ENCODE measurements around the gene TGFBI. TPM values are rescaled to one million over a fixed set of nuclear protein-coding genes. Genes with fewer than 3 reads are reported as not detected.

TGFBI gene
- total RNA-seq, 3 donors from 2014 or later: 0.81 to 0.84 (median 0.82) TPM

DNA sequence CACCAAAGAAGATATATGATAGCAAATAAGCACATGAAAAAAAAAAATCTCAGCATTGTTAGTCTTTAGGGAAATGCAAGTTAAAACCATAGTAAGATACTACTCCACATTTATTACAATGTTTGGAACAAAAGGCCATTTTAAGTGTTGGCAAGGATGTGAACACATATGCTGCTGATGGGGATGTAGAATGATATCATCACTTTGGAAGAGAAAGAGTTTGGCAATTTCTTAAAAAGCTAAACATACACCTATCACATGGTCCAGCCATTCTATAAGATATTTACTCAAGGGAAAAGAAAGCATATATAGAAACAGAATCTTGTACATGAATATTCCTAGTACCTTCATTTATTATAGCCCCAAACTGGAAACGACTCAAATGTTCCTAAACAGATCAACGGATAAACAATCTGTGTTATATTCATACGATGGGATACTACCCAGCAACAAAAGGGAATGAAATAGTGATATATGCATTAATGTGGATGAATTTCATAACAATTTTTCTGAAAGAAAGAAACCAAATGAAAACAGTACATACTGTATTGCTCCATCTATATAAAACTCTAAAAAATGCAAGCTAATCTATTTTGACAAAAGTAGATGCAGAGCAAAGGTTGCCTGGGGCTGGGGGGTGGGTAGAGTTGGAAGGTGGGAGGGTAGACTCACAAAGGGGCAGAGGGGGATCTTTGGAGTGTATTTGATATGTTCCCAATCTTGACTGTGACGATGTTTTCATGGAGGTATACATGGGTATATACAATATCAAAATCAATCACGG is 58.2 kb downstream of the TGFBI start:
- Mint-ChIP-seq H3K4me1 (ENCODE audit: low read depth) (no peaks in the 10 kb centered on the region), H3K36me3 (ENCODE audit: insufficient read depth) (no peaks in the 10 kb centered on the region), H3K4me3 (no peak overlapping the region), H3K9me3 (no peaks in the 10 kb centered on the region), H3K27me3 (ENCODE audit: low read depth) (peaks cover 2% of the 10 kb centered on the region)
- no peak for DNase-seq
- ATAC-seq: no peak

DNA sequence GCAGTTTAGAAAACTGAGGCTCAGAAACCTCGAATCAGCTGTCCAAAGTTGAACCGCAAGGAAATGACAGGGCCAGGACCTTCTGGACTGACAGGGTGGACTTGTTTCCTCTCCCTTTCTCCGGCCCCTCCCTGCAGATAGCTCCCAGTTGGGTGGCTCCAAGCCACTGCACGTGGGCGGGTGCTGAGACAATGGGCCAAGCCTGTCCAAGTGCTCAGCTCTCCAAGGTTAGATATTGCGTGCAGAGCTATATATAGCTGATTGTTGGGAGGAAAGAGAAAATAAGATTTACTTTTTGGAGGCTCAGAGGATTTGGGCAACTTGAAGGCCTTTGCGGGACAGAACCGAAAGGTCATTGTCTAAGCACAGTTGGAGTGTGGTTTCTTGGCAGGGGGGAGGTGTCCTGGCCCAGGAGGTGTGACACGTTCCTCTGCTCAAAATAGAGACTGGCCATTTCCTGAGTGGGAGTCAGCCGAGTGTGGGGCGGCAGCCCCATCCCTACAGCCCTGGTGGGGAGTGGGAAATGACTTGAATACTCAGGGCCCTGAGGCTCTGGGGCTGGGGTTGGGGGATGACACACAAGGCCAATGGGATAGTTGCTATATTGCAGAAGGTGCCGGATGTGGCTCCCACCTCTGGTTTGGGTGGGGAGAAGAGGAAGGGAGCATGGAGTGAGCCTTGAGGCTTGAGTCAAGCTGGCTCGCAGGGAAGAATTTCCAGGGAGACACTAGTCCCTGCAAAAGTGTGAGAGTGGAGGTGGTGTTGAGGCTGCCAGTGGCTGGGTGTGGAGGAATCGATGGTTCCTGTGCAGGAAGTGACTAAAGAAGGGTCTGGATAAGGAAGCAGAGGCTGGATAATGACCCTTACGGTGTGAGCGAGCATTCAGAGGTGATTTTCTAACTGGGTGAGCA is 59.4 kb downstream of the TGFBI start:
- H3K4me3 Mint-ChIP-seq: no peak overlapping the region
- no peak for DNase-seq
- no peaks in the 10 kb centered on the region for H3K36me3 Mint-ChIP-seq (ENCODE audit: insufficient read depth)
- H3K9me3 Mint-ChIP-seq: no peaks in the 10 kb centered on the region
- no peak for ATAC-seq
- H3K27me3 Mint-ChIP-seq (ENCODE audit: low read depth): peaks cover 2% of the 10 kb centered on the region
- H3K4me1 Mint-ChIP-seq (ENCODE audit: low read depth): no peaks in the 10 kb centered on the region

DNA sequence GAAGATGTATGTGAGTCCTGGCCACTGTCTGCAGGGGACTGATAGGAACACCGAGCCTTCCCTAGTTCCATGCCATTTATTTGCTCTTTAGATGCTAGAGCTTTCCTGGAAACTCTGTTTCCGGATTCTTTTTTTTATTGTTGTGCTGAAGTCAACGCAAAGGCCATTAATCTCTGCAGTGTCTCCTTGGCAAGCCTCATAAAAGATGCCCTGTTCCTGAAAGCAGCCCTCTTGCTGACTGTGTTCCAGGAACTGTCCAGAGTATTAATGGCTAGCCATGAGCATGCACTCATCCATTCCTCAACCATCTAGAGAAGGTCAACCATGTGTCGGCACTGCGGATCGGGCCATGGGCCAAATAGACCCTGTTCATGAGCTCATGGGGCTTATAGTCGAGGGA is 61.0 kb downstream of the TGFBI start:
- H3K9me3 Mint-ChIP-seq: no peaks in the 10 kb centered on the region
- H3K4me1 Mint-ChIP-seq (ENCODE audit: low read depth): no peaks in the 10 kb centered on the region
- H3K36me3 Mint-ChIP-seq (ENCODE audit: insufficient read depth): no peaks in the 10 kb centered on the region
- no peak for DNase-seq
- no peak for ATAC-seq
- H3K27me3 Mint-ChIP-seq (ENCODE audit: low read depth): peaks cover 2% of the 10 kb centered on the region
- no peak overlapping the region for H3K4me3 Mint-ChIP-seq

DNA sequence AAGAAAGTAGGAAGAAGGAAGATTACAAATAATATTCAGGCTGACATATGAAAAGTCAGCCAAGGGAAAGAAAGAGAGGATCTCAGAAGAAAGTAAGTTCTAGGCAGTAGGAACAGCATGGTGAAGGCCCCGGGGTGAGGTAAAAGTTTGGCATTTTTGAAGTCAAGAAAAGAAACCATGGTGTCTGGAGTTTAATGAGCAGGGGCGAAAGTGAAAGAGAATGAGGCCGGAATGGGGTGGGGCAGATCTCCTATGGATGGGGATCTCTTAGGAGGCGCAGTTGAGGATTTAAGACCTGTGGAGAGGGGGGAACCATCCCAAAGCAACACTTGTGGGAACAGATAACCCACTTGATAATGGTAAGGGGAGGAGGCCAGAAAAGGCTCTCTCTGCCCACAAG is 61.5 kb downstream of the TGFBI start:
- peaks cover 6% of the 10 kb centered on the region for H3K27me3 Mint-ChIP-seq (ENCODE audit: low read depth)
- ATAC-seq (no peak), DNase-seq (no peak)
- no peaks in the 10 kb centered on the region for H3K9me3 Mint-ChIP-seq
- H3K36me3 Mint-ChIP-seq (ENCODE audit: insufficient read depth): no peaks in the 10 kb centered on the region
- H3K4me1 Mint-ChIP-seq (ENCODE audit: low read depth): no peaks in the 10 kb centered on the region
- no peak overlapping the region for H3K4me3 Mint-ChIP-seq

DNA sequence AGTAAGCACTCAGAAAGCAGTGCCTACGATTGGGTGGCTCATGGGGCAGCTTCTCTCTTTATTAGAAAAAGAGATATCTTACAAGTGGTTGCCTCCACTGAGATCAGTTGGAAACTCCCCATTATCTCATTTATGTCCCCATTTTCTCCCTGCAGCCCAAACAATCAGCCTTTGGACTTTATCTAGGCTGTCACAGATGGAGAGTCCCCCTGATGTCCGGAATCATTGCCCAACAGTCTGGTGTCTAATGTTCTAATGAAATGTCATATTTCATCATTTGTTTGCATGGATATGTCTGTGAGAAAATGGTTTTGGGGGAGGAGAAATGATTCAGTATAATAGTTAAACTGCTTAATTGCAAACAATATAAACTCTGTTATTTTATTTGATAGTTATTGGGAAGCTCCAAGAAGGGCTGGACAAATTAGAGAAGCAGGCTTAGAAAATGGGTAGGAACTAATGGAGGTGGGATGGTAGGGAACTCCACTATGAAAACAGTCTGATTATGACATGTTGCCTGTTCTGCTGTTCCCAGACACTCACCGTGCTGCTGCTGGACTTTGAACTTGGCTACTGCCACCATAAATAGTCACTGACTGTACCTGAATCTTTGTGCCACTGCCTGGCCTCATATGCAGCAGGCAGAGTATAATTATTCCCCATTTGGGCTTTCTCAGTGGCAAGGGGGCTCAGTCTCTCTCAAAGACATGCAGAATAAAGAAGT is 65.6 kb downstream of the TGFBI start:
- Mint-ChIP-seq H3K9me3 (no peaks in the 10 kb centered on the region), H3K36me3 (ENCODE audit: insufficient read depth) (no peaks in the 10 kb centered on the region), H3K27me3 (ENCODE audit: low read depth) (peaks cover 8% of the 10 kb centered on the region), H3K4me3 (no peak overlapping the region), H3K4me1 (ENCODE audit: low read depth) (no peaks in the 10 kb centered on the region)
- ATAC-seq: no peak
- no peak for DNase-seq

DNA sequence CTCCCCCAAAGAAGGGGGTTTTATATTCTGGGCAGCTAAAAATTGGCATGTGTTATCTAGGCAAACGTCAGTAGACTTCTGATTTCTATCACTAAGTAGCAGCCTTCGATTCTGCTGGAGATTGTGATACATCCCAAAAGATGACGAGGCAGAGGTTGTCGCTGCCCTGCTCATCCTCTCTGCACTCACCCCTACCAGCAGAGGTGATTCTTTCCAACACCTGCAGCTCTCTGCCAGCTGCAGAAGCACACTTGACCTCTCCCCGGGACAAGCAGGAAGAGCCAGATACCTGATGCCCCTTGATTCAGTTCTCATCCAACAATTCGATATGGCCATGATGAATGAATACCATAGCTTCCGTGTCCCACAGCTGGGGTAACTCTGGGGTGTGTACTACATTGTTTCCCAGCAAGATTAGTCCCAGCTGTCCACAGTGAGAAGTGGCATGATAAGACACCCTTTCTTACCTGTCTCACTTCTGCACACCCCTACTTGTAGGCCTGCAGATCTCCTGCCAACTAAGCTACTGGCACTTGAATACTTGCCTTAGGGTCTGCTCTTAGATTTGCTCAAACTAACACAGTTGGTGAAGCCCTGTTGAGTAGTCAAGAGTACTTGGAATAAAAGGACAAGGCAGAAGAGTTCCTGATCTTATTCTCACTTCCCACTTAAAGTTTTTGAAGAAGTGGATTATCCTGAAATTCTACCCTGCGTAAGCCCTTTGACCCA is 66.3 kb downstream of the TGFBI start:
- ATAC-seq (no peak), DNase-seq (no peak)
- Mint-ChIP-seq H3K36me3 (ENCODE audit: insufficient read depth) (no peaks in the 10 kb centered on the region), H3K27me3 (ENCODE audit: low read depth) (peaks cover 8% of the 10 kb centered on the region), H3K9me3 (no peaks in the 10 kb centered on the region), H3K4me3 (no peak overlapping the region), H3K4me1 (ENCODE audit: low read depth) (no peaks in the 10 kb centered on the region)

DNA sequence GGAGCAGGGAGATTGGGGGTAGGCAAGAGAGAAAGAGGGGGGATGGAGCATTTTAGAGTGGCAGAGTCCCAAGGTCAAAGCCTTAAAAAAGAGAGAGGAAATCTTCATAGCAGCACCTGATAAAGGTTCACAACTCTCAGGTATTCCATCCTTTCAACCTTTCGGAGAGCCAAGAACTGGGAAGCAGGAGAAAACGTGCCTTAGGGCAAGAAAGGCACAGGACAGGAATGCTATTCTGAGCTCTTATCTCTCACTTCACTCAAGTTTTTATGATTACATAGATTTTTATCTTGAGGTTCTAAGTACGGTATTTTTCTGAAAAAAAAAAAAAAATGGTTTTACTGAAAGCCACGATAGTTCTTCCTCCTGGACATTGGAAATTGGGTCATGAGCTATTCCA is 69.4 kb downstream of the TGFBI start:
- Mint-ChIP-seq H3K4me3 (no peak overlapping the region), H3K9me3 (no peaks in the 10 kb centered on the region), H3K36me3 (ENCODE audit: insufficient read depth) (no peaks in the 10 kb centered on the region), H3K4me1 (ENCODE audit: low read depth) (no peaks in the 10 kb centered on the region), H3K27me3 (ENCODE audit: low read depth) (peaks cover 8% of the 10 kb centered on the region)
- DNase-seq: no peak
- no peak for ATAC-seq

DNA sequence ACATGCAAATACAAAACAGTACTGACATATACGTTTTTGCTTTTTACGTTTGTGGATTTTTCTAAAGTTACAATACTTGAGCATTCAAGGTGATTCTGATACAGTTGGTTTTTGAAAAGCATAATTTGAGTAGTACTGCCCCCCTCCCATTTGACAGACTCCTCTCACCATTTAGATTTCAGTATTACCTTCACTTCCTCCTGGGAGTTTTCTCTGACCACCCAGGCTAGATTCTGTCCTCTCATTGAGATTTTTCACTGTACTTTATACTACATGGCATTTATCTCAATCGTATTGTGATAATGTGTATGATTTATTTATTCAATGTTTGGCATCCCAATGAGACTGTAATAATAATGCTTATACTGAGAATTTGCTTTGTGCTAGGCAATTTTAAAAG is 71.1 kb downstream of the TGFBI start:
- DNase-seq (no peak), ATAC-seq (no peak)
- Mint-ChIP-seq H3K27me3 (ENCODE audit: low read depth) (peaks cover 5% of the 10 kb centered on the region), H3K4me3 (no peak overlapping the region), H3K36me3 (ENCODE audit: insufficient read depth) (no peaks in the 10 kb centered on the region), H3K9me3 (no peaks in the 10 kb centered on the region), H3K4me1 (ENCODE audit: low read depth) (no peaks in the 10 kb centered on the region)

DNA sequence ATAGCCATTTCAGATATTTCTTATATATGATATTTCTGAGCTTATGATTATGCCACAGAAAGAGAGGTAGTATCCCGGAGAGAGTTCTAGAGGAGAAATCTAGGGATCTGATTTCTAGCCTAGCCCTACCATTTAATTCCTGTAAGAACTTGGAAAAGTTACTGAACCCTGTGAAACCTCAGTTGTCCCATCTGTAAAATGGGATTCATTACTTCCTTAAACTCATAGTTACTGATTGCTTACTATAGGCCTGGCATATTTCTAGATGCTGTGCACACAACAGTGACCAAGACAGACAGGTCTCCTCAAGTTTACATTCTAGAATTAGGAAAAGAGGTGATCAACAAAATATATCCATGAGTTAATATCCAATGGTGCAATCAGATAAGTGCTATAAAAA is 73.1 kb downstream of the TGFBI start:
- Mint-ChIP-seq H3K36me3 (ENCODE audit: insufficient read depth) (no peaks in the 10 kb centered on the region), H3K4me3 (no peak overlapping the region), H3K9me3 (no peaks in the 10 kb centered on the region), H3K27me3 (ENCODE audit: low read depth) (no peaks in the 10 kb centered on the region), H3K4me1 (ENCODE audit: low read depth) (no peaks in the 10 kb centered on the region)
- DNase-seq: no peak
- no peak for ATAC-seq

DNA sequence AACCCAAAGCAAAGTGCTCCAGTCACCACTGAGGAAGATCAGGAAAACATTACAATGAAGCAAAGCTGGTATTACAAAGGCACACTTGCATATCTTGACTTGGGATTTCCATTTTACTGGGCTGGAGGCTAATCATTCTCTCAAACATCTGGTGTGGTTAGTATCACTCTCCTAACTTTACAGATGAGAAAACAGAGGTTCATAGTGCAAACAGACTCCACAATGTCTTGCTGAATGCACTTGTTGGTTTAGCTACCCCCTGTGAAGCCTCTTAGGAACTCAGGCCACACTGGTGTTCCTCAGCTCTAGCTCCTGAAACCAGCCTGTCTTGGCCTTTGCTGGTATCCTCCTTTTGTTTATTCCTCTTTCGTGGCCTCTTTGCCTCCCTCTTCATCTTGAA is 74.3 kb downstream of the TGFBI start:
- no peak for ATAC-seq
- no peak overlapping the region for H3K4me3 Mint-ChIP-seq
- no peaks in the 10 kb centered on the region for H3K36me3 Mint-ChIP-seq (ENCODE audit: insufficient read depth)

DNA sequence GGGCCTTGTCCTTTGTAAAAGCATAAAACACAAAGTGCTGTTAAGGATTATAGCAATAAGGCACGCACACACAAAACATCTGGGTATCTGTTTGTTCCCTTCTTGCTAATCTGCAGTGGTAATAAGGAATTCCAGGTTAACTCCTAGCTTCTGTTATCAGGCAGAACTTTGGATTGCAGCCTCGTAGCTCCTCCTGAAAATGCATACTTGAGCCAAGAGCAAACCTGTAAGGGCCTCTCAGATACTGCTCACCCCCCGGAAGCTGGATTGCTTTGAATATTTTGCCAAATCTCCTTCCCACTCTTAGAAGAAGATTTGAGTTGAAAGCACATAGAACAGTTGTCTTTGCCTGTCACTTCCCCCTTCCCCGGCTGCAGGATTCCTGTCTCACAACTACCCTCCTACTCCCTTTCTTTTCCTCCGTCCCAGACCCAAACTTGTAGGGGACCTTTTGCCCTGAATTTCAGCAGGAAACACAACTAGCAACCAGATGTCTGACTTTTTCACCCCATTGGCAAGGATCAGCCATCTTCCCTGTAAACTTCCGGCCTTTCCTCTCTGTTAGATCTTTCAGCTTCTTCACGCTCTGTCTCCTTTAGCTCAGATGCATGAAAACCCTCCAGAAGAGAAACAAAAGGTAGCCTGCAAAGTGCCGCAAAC is 75.6 kb downstream of the TGFBI start:
- Mint-ChIP-seq H3K36me3 (ENCODE audit: insufficient read depth) (no peaks in the 10 kb centered on the region), H3K4me1 (ENCODE audit: low read depth) (no peaks in the 10 kb centered on the region), H3K27me3 (ENCODE audit: low read depth) (peaks cover 2% of the 10 kb centered on the region), H3K4me3 (no peak overlapping the region), H3K9me3 (no peaks in the 10 kb centered on the region)
- ATAC-seq (no peak), DNase-seq (no peak)

More for the DNA sequence above, 74.3 kb downstream of the TGFBI start:
- no peaks in the 10 kb centered on the region for H3K9me3 Mint-ChIP-seq
- H3K27me3 Mint-ChIP-seq (ENCODE audit: low read depth): peaks cover 2% of the 10 kb centered on the region
- DNase-seq: no peak
- no peaks in the 10 kb centered on the region for H3K4me1 Mint-ChIP-seq (ENCODE audit: low read depth)

DNA sequence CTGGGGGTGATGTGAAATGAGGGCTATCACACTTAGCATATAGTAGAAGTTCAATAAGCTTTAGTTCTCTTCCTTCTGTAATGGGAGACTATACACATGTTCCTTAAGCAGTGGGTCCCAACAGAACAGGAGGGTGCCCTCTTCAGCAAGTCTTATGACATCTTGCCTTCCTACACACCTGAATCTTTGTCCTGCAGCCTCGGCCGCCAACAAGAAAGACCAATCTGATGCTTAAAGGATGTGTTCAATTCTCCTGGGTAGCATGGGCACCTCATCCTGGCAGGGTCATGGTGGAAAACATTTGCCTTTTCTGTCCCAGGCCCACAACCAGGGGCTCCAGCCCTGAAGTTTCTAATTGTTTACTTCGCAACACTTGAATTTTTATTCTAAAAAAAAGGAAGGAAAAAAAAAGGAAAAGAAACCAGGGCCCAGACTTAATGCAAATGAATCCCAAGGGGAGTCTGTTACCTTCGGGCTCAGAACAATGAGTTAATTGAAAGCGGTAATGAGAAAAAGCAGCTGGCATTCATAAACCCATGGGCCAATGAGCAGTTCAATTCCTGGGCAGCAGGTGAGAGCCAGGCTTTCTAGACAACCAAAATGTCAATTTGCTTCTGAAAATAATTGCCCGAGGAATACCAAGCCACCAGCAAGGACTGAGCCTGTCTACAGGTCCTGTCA is 77.7 kb downstream of the TGFBI start:
- ATAC-seq (no peak), DNase-seq (no peak)
- H3K4me1 Mint-ChIP-seq (ENCODE audit: low read depth): no peaks in the 10 kb centered on the region
- no peak overlapping the region for H3K4me3 Mint-ChIP-seq
- H3K9me3 Mint-ChIP-seq: no peaks in the 10 kb centered on the region
- peaks cover 2% of the 10 kb centered on the region for H3K27me3 Mint-ChIP-seq (ENCODE audit: low read depth)
- H3K36me3 Mint-ChIP-seq (ENCODE audit: insufficient read depth): no peaks in the 10 kb centered on the region

DNA sequence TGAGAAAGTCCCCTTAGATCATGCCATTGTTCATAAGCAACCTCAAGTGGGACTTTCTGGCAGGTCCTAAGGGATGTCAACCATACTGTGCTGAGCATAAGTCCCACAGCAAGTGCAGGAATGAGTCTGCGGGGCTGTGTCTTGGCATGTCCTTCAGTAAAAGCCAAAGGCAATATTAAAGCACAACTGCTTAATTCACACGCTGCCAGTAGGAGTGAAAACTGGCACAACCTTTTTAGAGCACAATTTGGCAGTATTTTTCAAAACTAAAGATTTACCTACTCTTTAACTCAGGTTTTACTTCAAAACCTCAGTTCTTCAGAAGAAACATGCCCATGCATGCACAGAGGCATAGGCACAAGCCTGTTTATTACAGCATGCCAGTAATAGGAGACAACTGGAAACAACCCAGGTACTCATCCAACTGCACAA is 79.4 kb downstream of the TGFBI start:
- H3K9me3 Mint-ChIP-seq: no peaks in the 10 kb centered on the region
- H3K36me3 Mint-ChIP-seq (ENCODE audit: insufficient read depth): no peaks in the 10 kb centered on the region
- no peaks in the 10 kb centered on the region for H3K4me1 Mint-ChIP-seq (ENCODE audit: low read depth)
- DNase-seq: no peak
- ATAC-seq: no peak
- H3K27me3 Mint-ChIP-seq (ENCODE audit: low read depth): peaks cover 8% of the 10 kb centered on the region
- no peak overlapping the region for H3K4me3 Mint-ChIP-seq

All from activated T-cell treated with anti-CD3 and anti-CD28 coated beads, Interleukin-2, amount 50 U/mL, for 4 hours (primary cell).